GM06990 (cell line): Measurements from ENCODE around the gene MYO3A.

Source experiments
- DNase-seq: peaks from one replicate; pipeline ENCODE4 v3.0.0-alpha.2; 2011; ENCODE audit not compliant: insufficient read length; ENCODE audit errors: extremely low read depth
- H3K27me3 ChIP-seq: replicated peaks from 2 replicates; pipeline ENCODE4 v1.6.0; 2011; ENCODE audit warnings: low read length; ENCODE audit not compliant: control insufficient read depth, insufficient read depth
- H3K36me3 ChIP-seq: 2 replicates; pipeline ENCODE4 v1.5.1; 2011; ENCODE audit warnings: low read length; ENCODE audit not compliant: control insufficient read depth, insufficient read depth
- H3K4me3 ChIP-seq: replicated peaks from 2 replicates; pipeline ENCODE4 v1.5.1; 2011; ENCODE audit warnings: low read depth, mild to moderate bottlenecking, control low read depth, low read length
- TF ChIP-seq, protein P1 (sequence below): IDR thresholded peaks from 2 replicates; pipeline ENCODE4 v1.5.1; 2011; ENCODE audit warnings: low read length, control low read depth, mild to moderate bottlenecking, inconsistent platforms; ENCODE audit not compliant: insufficient read depth, poor library complexity, severe bottlenecking

MYO3A gene

DNA sequence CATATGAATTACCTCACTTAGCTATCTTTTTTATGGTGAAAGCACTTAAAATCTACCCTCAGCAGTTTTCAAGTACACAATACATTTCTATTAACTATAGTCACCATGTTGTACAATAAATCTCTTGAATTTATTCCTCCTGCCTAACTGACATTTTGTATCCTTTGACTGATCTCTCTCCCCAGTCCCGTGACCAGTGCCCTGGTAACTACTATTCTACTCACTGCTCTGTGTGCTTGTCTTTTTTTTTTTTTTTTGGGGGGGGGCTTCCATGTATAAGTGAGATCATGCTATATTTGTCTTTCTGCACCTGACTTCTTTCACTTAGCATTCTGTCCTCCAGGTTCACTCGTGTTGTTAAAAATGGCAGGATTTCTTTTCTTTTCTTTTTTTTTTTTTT is 271.2 kb downstream of the MYO3A start:
- DNase-seq, result no peak
- TF ChIP-seq, protein P1, sequence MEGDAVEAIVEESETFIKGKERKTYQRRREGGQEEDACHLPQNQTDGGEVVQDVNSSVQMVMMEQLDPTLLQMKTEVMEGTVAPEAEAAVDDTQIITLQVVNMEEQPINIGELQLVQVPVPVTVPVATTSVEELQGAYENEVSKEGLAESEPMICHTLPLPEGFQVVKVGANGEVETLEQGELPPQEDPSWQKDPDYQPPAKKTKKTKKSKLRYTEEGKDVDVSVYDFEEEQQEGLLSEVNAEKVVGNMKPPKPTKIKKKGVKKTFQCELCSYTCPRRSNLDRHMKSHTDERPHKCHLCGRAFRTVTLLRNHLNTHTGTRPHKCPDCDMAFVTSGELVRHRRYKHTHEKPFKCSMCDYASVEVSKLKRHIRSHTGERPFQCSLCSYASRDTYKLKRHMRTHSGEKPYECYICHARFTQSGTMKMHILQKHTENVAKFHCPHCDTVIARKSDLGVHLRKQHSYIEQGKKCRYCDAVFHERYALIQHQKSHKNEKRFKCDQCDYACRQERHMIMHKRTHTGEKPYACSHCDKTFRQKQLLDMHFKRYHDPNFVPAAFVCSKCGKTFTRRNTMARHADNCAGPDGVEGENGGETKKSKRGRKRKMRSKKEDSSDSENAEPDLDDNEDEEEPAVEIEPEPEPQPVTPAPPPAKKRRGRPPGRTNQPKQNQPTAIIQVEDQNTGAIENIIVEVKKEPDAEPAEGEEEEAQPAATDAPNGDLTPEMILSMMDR, result no peak
- Histone ChIP-seq H3K36me3 (no peaks in the 10 kb centered on the region), H3K27me3 (no peaks in the 10 kb centered on the region), H3K4me3 (no peak overlapping the region)

DNA sequence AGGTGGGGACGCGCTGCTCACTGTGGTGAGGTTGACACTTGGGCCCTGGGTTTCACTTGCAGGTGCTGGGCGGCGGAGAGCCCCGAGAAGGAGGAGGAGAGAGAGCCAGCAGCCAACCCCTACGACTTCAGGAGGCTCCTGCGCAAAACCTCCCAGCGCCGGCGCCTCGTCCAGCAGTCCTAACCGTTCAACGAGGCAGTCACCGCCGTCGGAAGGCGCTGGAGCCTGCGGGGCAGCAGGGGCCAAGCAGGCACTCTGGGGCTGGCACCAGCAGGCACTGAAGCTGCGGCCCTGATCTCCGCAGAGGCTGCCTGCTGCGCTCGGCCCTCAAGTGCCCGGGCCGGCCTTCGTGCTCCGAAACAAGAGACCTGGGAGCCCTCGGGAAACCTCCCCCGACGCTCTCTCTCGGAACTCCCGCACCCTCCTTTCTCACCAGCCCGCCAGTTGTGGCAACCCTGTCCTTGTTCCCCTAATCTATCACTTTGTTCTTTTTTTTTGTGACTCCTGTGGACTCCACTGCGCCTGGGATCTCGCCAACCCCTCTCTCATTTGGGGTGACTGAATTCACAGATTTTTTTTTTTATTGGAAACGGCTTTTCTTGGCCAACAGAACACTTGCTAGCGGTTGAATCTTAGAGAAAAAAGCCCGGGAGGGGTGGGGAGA is 277.9 kb downstream of the MYO3A start:
- H3K27me3 ChIP-seq, result peaks cover 7% of the 10 kb centered on the region; the same call in 1 of the 2 replicates

DNA sequence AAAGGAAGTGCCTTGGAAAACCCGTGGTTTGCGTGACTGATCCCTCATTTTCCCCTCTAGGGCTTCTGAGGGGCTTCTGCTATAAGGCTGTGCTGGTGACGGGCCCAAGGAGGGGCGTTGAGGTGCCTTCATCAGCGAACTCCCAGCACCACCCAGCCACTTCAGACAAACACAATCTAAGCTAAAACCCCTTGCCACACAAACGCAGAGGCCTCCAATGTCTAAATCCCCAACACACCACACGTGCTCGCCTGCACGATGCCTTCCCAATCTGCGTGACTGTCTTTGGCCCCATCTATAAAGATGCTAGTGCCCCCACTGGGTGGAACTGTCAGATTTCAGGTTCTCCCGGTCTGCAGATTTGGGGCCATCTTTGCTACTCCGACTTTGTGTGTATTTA is 278.5 kb downstream of the MYO3A start:
- TF ChIP-seq, protein P1, result no peak

More for the DNA sequence above, 277.9 kb downstream of the MYO3A start:
- no peak for DNase-seq
- H3K36me3 ChIP-seq, result no peaks in the 10 kb centered on the region
- TF ChIP-seq, protein P1, result no peak
- H3K4me3 ChIP-seq, result no peak overlapping the region

DNA sequence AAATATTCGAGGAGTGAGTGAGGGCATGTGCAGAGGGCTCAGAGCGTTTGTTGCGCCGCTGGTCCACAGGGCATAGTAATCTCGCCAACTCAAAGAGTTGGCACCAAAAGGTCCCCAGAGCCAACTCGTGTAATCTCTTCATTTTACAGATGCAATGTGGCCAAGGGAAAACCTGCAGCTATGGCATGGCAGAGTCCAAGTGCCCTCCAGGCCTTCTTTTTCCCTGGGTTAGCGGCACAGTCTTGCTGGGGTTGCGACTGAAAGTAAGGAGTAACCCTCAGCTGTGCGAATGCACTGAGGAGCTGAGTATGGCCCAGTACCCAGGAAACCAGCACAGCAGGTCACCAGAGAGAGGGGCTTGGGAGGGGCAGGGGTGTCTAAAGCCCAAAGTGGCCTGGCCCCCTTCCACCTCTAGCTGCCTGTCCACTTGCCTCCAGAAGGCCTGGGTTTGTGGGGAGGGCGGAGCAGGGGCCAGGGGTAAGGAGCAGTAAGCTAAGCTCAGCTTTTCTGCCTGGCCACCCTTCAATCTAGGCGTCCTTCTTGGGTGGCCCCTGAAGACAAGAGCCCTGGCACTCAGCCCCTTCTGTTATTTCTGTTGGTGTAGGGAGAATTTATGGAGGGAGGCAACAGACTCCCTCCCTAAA is 279.2 kb downstream of the MYO3A start:
- peaks cover 7% of the 10 kb centered on the region for H3K27me3 ChIP-seq
- no peak for DNase-seq

More for the DNA sequence above, 278.5 kb downstream of the MYO3A start:
- no peak overlapping the region for H3K4me3 ChIP-seq
- no peaks in the 10 kb centered on the region for H3K36me3 ChIP-seq
- peaks cover 7% of the 10 kb centered on the region; the same call in 1 of the 2 replicates for H3K27me3 ChIP-seq
- DNase-seq, result no peak

DNA sequence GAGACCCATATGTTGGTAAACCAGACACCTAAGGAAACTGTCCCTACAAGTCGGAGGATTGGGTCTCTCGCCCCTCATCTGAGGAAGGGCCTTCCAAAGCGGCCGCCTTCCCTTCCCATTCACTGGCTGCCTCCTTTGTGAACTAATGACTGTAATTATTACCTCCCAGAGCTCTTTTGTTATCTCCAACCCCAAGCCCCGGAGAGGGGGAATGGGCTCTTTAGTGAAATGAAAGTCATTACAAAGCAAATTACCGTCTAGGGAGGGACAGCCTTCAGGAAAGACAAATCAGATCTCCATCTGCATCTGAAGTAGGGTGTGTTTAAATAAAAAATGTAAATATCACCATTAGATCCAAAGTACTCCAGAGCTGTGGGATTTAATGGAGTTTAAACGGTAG is 280.0 kb downstream of the MYO3A start:
- no peaks in the 10 kb centered on the region for H3K36me3 ChIP-seq
- TF ChIP-seq, protein P1, result no peak
- peaks cover 7% of the 10 kb centered on the region for H3K27me3 ChIP-seq
- no peak for DNase-seq
- no peak overlapping the region for H3K4me3 ChIP-seq

More for the DNA sequence above, 279.2 kb downstream of the MYO3A start:
- no peaks in the 10 kb centered on the region for H3K36me3 ChIP-seq
- no peak overlapping the region for H3K4me3 ChIP-seq
- TF ChIP-seq, protein P1, result no peak
